DND-41 (cell line): ENCODE measurements around the gene NEK8.

Experiments used
- ATAC-seq: fragments of 200-7000 bp; cut with Tn5 transposase; 3 replicates; pipeline ENCODE4 v1.9.1; 2021; ENCODE audit warnings: low read depth; ENCODE audit not compliant: insufficient read depth
- DNase-seq: peaks from one replicate; pipeline ENCODE4 v3.0.0-alpha.2; 2020
- H2AFZ ChIP-seq: 2 replicates; pipeline ENCODE4 v1.6.0; 2012; ENCODE audit warnings: low read depth, low read length
- H3K27ac ChIP-seq: 2 replicates; pipeline ENCODE4 v1.5.1; 2012; ENCODE audit warnings: low read length, inconsistent platforms
- H3K27me3 ChIP-seq: fragments of 200-600 bp; sonication (generic); 2 replicates; pipeline ENCODE4 v1.6.0; 2012; ENCODE audit warnings: low read length, mild to moderate bottlenecking, inconsistent platforms; ENCODE audit not compliant: insufficient read depth, poor library complexity
- H3K36me3 ChIP-seq: 2 replicates; pipeline ENCODE4 v1.5.1; 2012; ENCODE audit warnings: low read length, inconsistent platforms; ENCODE audit not compliant: insufficient read depth
- H3K4me1 ChIP-seq: 2 replicates; pipeline ENCODE4 v1.5.1; 2012; ENCODE audit warnings: mild to moderate bottlenecking, low read length; ENCODE audit not compliant: insufficient read depth
- H3K4me2 ChIP-seq: 2 replicates; pipeline ENCODE4 v1.6.0; 2012; ENCODE audit warnings: mild to moderate bottlenecking, moderate library complexity, low read length, inconsistent platforms; ENCODE audit not compliant: insufficient read depth
- H3K4me3 ChIP-seq, 2 experiments: fragments of 200-600 bp in 1 of 2; shearing (Covaris generic) in 1 of 2; 2 replicates each; pipeline ENCODE4 v1.5.1; 2012 to 2016; ENCODE audit warnings: inconsistent platforms in 2 of 2, low read length in 2 of 2, mild to moderate bottlenecking in 2 of 2, low read depth in 1 of 2, moderate library complexity in 1 of 2
- H3K79me2 ChIP-seq: 2 replicates; pipeline ENCODE4 v1.6.0; 2012; ENCODE audit warnings: low read length, inconsistent platforms; ENCODE audit not compliant: insufficient read depth
- H3K9ac ChIP-seq: 2 replicates; pipeline ENCODE4 v1.6.0; 2012; ENCODE audit warnings: low read depth, mild to moderate bottlenecking, inconsistent platforms, low read length, moderate library complexity
- H3K9me3 ChIP-seq: 2 replicates; pipeline ENCODE4 v1.5.1; 2012; ENCODE audit warnings: low read length, moderate library complexity, mild to moderate bottlenecking, inconsistent platforms; ENCODE audit not compliant: insufficient read depth, severe bottlenecking
- H4K20me1 ChIP-seq: 2 replicates; pipeline ENCODE4 v1.6.0; 2012; ENCODE audit warnings: low read length; ENCODE audit not compliant: insufficient read depth
- EZH2 ChIP-seq: IDR thresholded peaks from 3 replicates; pipeline ENCODE4 v1.6.1; 2012; ENCODE audit warnings: borderline replicate concordance, low read depth, mild to moderate bottlenecking, moderate library complexity, low read length, inconsistent platforms; ENCODE audit not compliant: severe bottlenecking
- TF ChIP-seq, protein P1 (sequence below): IDR thresholded peaks from 2 replicates; pipeline ENCODE4 v1.5.1; 2012; ENCODE audit warnings: borderline replicate concordance, low read length, moderate library complexity, mild to moderate bottlenecking; ENCODE audit not compliant: poor library complexity, severe bottlenecking; ENCODE audit errors: extremely low read depth

Gene NEK8

DNA sequence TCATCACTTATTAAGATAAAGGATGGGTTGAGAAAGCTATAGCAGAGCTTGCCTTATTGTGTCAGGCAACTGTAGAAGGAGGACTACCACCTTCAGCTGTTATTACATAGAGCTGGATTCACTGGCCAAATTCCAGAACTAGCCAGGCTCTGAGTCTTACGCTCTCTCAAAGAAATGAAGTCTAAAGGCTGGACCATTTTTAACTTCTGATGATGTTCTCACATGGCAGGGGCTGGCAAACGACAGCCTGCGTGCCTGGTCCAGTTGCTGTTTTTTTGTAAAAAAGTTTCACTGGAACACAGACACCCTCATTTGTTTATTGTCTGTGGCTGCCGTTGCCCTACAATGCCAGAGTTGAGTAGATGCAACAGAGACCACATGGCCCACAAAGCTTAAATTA, 36.5 kb downstream of the NEK8 start:
- Histone ChIP-seq H3K79me2 (peaks cover 15% of the 10 kb centered on the region), H3K4me1 (no peaks in the 10 kb centered on the region), H3K4me3 (no peak overlapping the region), H2AFZ (no peak overlapping the region), H3K36me3 (peaks cover 44% of the 10 kb centered on the region), H3K9me3 (no peaks in the 10 kb centered on the region), H3K27ac (no peak overlapping the region), H4K20me1 (peaks cover 9% of the 10 kb centered on the region; the same call in 1 of the 2 replicates), H3K27me3 (no peaks in the 10 kb centered on the region), H3K9ac (no peak overlapping the region), H3K4me2 (no peak overlapping the region)
- ATAC-seq, result no peak
- no peak for DNase-seq
- TF ChIP-seq, protein P1, sequence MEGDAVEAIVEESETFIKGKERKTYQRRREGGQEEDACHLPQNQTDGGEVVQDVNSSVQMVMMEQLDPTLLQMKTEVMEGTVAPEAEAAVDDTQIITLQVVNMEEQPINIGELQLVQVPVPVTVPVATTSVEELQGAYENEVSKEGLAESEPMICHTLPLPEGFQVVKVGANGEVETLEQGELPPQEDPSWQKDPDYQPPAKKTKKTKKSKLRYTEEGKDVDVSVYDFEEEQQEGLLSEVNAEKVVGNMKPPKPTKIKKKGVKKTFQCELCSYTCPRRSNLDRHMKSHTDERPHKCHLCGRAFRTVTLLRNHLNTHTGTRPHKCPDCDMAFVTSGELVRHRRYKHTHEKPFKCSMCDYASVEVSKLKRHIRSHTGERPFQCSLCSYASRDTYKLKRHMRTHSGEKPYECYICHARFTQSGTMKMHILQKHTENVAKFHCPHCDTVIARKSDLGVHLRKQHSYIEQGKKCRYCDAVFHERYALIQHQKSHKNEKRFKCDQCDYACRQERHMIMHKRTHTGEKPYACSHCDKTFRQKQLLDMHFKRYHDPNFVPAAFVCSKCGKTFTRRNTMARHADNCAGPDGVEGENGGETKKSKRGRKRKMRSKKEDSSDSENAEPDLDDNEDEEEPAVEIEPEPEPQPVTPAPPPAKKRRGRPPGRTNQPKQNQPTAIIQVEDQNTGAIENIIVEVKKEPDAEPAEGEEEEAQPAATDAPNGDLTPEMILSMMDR, result no peak
- TF ChIP-seq EZH2, result no peak

DNA sequence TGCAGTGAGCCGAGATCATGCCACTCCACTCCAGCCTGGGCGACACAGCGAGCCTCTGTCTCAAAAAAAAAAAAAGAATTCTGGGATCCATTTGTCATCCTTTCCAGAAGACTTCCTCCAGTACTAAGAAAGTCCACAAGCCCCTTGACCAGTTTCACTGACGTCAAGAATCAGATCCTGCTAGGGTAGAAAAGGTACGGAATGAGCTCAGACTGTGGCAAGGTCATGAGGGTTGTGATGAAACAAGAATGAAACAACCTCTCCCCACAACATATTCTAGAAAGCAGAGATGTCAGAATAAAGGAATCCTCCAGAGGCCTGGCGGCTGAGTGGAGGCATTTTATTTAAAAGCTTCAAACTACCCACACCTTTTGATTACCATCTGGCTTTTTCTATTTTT, 45.1 kb downstream of the NEK8 start:
- Histone ChIP-seq H3K79me2 (peaks cover 49% of the 10 kb centered on the region), H3K4me2 (no peak overlapping the region), H3K4me3 (no peak overlapping the region), H3K27ac (no peak overlapping the region), H3K9ac (no peak overlapping the region), H2AFZ (no peak overlapping the region), H3K27me3 (no peaks in the 10 kb centered on the region), H3K4me1 (peaks cover 2% of the 10 kb centered on the region; the same call in 1 of the 2 replicates), H4K20me1 (peaks cover 6% of the 10 kb centered on the region; the same call in 1 of the 2 replicates), H3K9me3 (no peaks in the 10 kb centered on the region), H3K36me3 (no peaks in the 10 kb centered on the region)
- no peak for TF ChIP-seq EZH2
- TF ChIP-seq, protein P1, result no peak
- DNase-seq (no peak), ATAC-seq (no peak)

DNA sequence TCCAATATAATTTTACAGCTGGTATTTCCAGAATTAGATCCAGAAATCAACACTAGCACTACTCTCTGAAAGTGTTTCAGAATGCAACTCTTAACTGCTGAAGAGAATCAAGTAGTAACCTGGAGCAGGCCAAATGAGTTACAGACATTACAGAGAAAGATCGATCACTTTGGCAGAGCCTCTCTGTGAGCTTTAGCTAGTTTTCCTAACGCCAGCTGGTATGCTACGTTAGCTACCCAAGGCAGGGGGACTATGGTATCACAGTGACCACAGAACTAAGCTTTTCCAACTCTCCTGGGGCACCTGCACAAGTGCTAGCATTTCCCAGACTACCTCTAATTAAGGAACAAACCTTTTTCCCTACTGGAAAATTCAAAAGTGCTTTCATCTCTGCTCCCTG, 45.6 kb downstream of the NEK8 start:
- Histone ChIP-seq H3K27me3 (no peaks in the 10 kb centered on the region), H3K79me2 (peaks cover 54% of the 10 kb centered on the region), H3K9me3 (no peaks in the 10 kb centered on the region), H3K4me1 (peaks cover 2% of the 10 kb centered on the region; the same call in 1 of the 2 replicates), H3K4me3 (no peak overlapping the region), H2AFZ (no peak overlapping the region), H3K27ac (no peak overlapping the region), H4K20me1 (peaks cover 6% of the 10 kb centered on the region; the same call in 1 of the 2 replicates), H3K4me2 (no peak overlapping the region), H3K9ac (no peak overlapping the region), H3K36me3 (no peaks in the 10 kb centered on the region)
- TF ChIP-seq, protein P1, result no peak
- no peak for TF ChIP-seq EZH2
- no peak for DNase-seq
- no peak for ATAC-seq
